Measurements from ENCODE around the gene PLPP6.

Gene PLPP6

DNA sequence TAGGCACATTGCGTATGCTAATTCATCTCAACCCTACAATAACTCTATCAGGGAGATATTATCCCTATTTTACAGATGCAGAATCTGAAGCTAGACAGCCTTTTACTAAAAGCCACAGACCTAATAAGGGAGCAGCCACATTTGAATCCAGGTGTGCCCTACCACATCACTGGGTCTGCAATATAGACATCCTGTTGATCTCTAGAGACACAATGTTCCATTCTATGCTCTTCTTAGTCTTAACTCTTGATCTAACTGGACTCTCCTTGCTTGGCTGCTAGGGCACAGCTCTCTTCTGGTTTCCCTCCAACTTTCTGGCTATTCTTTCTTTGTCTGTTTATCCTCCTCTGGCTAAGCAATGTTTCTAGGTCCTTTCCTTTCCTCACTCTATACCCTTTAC is 5.6 kb downstream of the PLPP6 start:
- no peak overlapping the region for H3K4me3 ChIP-seq (replicated peaks; ENCODE audit: low read depth, low read length)
- DNase-seq (ENCODE audit: low read depth), result no peak
- TF ChIP-seq, protein P1, sequence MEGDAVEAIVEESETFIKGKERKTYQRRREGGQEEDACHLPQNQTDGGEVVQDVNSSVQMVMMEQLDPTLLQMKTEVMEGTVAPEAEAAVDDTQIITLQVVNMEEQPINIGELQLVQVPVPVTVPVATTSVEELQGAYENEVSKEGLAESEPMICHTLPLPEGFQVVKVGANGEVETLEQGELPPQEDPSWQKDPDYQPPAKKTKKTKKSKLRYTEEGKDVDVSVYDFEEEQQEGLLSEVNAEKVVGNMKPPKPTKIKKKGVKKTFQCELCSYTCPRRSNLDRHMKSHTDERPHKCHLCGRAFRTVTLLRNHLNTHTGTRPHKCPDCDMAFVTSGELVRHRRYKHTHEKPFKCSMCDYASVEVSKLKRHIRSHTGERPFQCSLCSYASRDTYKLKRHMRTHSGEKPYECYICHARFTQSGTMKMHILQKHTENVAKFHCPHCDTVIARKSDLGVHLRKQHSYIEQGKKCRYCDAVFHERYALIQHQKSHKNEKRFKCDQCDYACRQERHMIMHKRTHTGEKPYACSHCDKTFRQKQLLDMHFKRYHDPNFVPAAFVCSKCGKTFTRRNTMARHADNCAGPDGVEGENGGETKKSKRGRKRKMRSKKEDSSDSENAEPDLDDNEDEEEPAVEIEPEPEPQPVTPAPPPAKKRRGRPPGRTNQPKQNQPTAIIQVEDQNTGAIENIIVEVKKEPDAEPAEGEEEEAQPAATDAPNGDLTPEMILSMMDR (IDR thresholded peaks at IDR 0.05; ENCODE audit: low read length, missing control alignments), result no peak

DNA sequence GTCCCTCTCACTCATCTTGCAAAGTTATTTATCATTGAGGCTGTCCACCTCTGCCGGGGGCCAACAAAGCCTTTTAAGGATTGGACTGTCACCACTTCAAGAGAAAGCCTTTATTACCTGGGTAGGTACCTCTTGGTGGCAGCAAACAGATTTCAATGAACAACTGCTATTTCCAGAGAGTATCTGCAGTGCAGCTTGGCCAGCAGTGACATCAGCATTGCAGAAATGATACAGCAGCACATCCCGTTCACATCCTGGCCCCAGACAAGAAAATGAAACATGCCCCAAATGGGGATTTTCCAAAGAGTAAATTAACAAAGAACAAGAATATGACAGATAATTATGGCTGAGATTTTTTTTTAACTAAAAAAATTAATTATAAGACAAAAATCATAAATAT is 6.5 kb downstream of the PLPP6 start:
- TF ChIP-seq, protein P1 (IDR thresholded peaks at IDR 0.05; ENCODE audit: low read length, missing control alignments), result no peak
- H3K4me3 ChIP-seq (replicated peaks; ENCODE audit: low read depth, low read length), result no peak overlapping the region
- no peak for DNase-seq (ENCODE audit: low read depth)

DNA sequence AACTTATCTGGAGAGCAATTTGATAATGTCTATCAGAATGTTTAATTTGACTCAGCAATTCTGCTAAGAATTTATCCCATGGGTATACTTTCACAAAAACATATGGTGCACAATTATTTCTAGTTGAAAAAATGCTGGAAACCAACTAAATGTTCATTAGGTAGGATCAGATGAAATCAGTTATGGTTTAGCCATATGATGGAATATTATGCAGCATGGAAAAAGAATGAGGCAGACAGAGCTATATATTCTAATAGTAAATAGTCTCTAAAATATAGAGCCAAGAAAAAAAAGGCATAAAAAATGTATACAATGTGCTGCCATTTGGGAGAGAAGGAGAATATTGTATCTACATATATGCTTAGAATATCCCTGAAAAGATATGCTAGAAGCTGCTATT is 7.8 kb downstream of the PLPP6 start:
- H3K4me3 ChIP-seq (replicated peaks; ENCODE audit: low read depth, low read length), result no peak overlapping the region
- TF ChIP-seq, protein P1 (IDR thresholded peaks at IDR 0.05; ENCODE audit: low read length, missing control alignments), result no peak
- no peak for DNase-seq (ENCODE audit: low read depth)

DNA sequence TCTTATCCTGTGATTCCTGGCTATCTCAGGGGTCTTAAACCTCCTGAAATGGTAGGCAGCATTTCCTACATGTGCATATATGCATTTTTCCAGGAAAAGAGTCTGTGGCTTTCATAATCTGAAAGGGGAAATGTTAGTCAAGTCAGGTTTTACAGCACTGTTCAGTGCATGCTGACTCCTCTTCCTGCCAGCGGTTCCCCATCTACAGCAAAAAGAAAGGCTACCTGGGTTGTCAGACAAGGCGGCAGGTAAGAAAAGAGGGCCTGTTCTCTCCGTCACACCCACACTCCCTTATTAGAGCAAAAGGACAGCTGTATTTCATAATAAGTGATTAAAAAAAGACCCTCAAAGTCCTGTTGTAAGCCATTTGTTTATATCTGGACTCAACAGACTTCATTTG is 8.5 kb downstream of the PLPP6 start:
- H3K4me3 ChIP-seq (replicated peaks; ENCODE audit: low read depth, low read length), result no peak overlapping the region
- TF ChIP-seq, protein P1 (IDR thresholded peaks at IDR 0.05; ENCODE audit: low read length, missing control alignments), result no peak
- no peak for DNase-seq (ENCODE audit: low read depth)

DNA sequence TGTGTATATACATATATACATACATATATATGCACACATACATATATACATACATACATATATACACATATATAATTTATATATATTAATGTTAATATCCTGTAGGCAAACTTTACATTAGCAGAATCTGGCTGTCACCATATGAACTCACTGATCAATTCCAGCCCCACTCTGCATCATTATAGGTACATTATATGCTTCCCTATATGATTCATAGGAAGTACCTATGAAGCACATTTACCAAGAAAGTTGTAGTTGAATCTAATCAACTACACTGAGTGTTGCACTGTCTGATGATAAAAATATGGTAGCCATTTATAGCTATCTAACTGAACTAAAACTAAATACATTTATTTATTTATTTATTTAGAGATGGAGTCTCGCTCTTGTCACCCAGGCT is 9.6 kb downstream of the PLPP6 start:
- no peak for DNase-seq (ENCODE audit: low read depth)
- no peak overlapping the region for H3K4me3 ChIP-seq (replicated peaks; ENCODE audit: low read depth, low read length)

DNA sequence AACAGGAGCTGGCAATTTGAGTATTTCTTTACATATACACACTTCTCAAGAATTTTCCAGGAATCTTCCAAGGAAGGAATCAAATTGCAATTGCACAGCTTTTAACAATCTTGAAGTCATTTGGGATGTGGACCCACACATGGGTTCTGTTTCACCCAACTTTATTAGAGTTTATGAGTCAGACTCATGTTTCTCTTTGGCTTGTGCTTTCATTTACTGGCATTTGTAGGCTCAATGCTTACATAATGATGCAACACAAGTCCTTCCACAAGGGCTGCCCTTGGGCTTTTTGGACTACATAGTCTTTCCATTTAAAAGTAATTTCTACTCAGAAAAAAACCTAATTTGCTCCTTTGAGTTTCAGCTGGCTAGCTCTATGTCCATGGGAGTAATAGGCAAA is 12.7 kb downstream of the PLPP6 start:
- no peak overlapping the region for H3K4me3 ChIP-seq (replicated peaks; ENCODE audit: low read depth, low read length)
- TF ChIP-seq, protein P1 (IDR thresholded peaks at IDR 0.05; ENCODE audit: low read length, missing control alignments), result no peak
- DNase-seq (ENCODE audit: low read depth), result peak; percentile 61

More for the DNA sequence above, 9.6 kb downstream of the PLPP6 start:
- TF ChIP-seq, protein P1 (IDR thresholded peaks at IDR 0.05; ENCODE audit: low read length, missing control alignments), result no peak

DNA sequence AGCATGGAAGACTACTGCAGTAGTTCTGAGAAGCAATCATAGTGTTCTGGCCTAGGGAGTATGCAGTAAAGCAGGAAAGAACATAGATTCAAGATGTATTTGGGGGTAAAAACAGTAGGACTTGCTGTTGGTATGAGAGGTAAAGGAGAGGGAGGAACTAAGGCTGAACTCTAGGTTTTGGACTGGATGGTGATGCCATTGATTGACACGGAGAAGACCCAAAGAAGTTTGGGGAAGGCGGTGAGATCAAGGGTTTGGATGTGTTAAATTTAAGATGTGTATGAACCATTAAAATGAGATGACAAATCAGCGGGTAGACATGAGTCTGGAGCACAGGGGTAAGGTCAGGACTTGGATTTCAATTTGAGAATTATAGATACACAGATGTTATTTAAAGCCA is 15.3 kb downstream of the PLPP6 start:
- no peak overlapping the region for H3K4me3 ChIP-seq (replicated peaks; ENCODE audit: low read depth, low read length)
- no peak for DNase-seq (ENCODE audit: low read depth)
- TF ChIP-seq, protein P1 (IDR thresholded peaks at IDR 0.05; ENCODE audit: low read length, missing control alignments), result no peak

Data from fibroblast of pulmonary artery (primary cell).